Measurements from ENCODE around the gene TPK1. TPM values are rescaled to one million over a fixed set of nuclear protein-coding genes. Genes with fewer than 3 reads are reported as not detected.
"Not testable (repeated sequence)": the region's sequence is repeated elsewhere in the genome, so short reads cannot be mapped to it uniquely, and the experiment has no call there.

TPK1 gene
- total RNA-seq, 1 donor from 2014 or later: 2.9 TPM

DNA sequence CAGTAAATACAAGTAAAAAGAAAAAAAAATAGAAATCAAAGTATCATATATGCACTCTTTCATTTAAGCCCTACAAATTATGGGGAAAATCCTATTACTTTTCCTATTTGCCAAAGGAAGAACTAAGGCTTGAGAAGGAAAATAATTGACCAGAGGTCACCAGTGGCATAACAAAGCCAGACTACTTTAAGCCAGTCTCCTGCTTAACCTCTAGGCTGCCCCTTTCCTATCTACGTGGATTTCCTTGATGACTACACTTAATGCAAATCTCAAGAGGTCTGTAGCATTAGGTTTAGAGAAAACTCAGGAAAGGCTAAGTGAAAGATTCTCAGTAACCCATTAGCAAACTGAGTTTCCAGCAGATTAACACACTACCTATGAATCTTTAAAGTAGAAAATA is 49.8 kb downstream of the TPK1 start:
- intact Hi-C loops (cut with DNase I): no loop called here
- DNase-seq (no peak), ATAC-seq (ENCODE audit: poor library complexity) (no peak)

- intact Hi-C loops (cut with DNase I): no loop called here
- ATAC-seq (ENCODE audit: poor library complexity) (no peak), DNase-seq (no peak)
These were observed 50.3 kb downstream of the TPK1 start for GRCh38 chr7:144785521-144785920.

DNA sequence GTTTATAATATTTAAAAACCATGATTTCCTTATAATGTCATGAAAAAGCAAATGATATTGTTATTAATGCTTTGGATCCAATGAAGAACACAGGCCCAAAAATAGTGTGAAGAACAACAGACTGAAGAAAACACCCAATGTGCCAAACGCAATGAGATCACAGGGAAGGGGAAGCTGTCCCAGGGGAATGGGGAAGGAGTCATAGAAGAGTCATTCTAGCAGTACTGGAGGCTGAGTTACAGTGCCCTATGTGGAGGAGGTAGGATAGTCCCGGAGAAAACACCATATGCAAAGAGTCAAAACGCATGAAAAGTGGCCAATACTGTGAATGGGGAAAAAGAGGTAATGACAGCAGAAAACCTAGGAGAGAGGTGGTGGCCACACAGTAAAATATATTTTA is 50.9 kb downstream of the TPK1 start:
- intact Hi-C loops (cut with DNase I): no loop called here
- ATAC-seq (ENCODE audit: poor library complexity): peak; percentile 75
- DNase-seq: no peak

GRCh38 chr7:144784441-144784840 is 51.4 kb downstream of the TPK1 start:
- intact Hi-C loops (cut with DNase I): no loop called here
- DNase-seq (no peak), ATAC-seq (ENCODE audit: poor library complexity) (no peak)

DNA sequence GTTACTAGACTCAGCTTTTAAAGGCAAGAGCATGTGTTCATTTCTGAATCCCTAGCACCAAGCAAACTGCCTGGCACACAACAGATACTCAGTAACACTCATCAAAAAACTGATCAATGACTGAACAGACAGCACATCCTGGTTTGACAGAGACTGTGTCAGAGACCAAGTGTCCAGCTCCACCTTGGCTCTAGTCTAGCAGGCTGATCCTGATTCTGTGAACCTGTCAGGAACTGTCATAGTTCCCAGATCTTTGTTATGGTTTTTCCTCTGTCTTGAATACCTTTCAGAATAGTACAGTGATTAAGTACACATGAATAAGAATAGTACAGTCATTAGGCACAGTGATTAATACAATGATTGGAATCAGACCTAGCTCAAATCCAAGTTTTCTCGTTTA is 53.0 kb downstream of the TPK1 start:
- DNase-seq (no peak), ATAC-seq (ENCODE audit: poor library complexity) (no peak)
- intact Hi-C loops (cut with DNase I): no loop called here

- intact Hi-C loops (cut with DNase I): no loop called here
- DNase-seq (no peak), ATAC-seq (ENCODE audit: poor library complexity) (no peak)
These were observed 55.7 kb downstream of the TPK1 start for GRCh38 chr7:144780071-144780608.

DNA sequence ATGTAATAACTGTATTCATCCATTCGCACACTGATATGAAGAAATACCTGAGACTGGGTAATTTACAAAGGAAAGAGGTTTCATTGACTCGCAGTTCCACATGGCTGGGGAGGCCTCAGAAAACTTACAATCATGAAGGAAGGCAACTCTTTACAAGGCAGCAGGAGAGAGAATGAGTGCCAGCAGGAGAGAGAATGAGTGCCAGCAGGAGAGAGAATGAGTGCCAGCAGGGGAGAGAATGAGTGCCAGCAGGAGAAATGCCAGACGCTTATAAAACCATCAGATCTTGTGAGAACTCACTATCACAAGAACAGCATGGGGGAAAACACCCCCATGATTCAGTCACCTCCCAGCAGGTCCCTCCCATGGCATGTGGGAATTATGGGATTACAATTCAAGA is 58.0 kb downstream of the TPK1 start:
- intact Hi-C loops (cut with DNase I); ATAC-seq (ENCODE audit: poor library complexity): not testable (repeated sequence)

GRCh38 chr7:144777005-144777839 is 58.6 kb downstream of the TPK1 start:
- intact Hi-C loops (cut with DNase I): no loop called here
- DNase-seq (no peak), ATAC-seq (ENCODE audit: poor library complexity) (no peak)

More for the DNA sequence above, 58.0 kb downstream of the TPK1 start:
- DNase-seq: not testable (repeated sequence)

- no peak for DNase-seq
- no peak for ATAC-seq (ENCODE audit: poor library complexity)
- intact Hi-C loops (cut with DNase I): no loop called here
These were observed 59.4 kb downstream of the TPK1 start for GRCh38 chr7:144776447-144776846.

DNA sequence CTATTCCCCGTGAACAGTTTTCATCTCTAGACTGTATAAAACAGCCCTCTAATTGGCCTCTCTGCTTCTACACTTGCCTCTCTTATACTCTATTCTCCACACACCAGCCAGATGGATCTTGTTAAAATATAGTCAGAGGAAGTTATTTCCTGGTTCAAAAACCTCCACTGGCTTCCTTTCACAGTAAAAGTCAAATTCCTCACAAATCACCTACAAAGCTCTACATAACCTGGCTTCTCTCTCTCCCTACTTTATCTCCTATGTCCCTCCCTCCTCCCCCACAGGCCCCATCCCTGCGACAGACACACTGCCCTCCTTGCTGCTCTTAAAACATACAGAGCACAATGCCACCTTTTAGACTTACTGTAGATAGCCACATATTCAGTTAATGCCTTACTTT is 60.1 kb downstream of the TPK1 start:
- intact Hi-C loops (cut with DNase I): no loop called here
- ATAC-seq (ENCODE audit: poor library complexity) (no peak), DNase-seq (no peak)

DNA sequence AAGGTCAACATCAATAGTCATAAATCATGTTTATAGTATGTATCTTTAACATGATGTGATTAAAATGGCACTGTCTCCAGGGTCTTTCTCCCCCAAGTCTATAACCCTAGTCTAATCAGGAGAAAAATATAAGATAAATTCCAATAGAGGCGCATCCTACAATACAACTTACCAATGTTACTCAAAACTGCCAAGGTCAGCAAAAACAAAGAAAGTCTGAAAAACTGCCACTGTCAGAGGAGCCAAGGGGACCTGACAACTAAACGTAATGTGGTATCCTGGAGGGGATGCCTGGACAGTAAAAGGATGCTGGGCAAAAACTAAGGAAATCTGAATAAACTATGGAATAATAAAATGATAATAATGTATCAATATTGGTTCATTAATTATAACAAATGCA is 63.9 kb downstream of the TPK1 start:
- intact Hi-C loops (cut with DNase I): no loop called here
- no peak for ATAC-seq (ENCODE audit: poor library complexity)
- no peak for DNase-seq

GRCh38 chr7:144771174-144771573 is 64.7 kb downstream of the TPK1 start:
- ATAC-seq (ENCODE audit: poor library complexity) (no peak), DNase-seq (no peak)
- intact Hi-C loops (cut with DNase I): no loop called here

- ATAC-seq (ENCODE audit: poor library complexity) (no peak), DNase-seq (no peak)
- intact Hi-C loops (cut with DNase I): no loop called here
These were observed 66.5 kb downstream of the TPK1 start for GRCh38 chr7:144769352-144769751.

GRCh38 chr7:144768633-144769032 is 67.2 kb downstream of the TPK1 start:
- intact Hi-C loops (cut with DNase I): no loop called here
- ATAC-seq (ENCODE audit: poor library complexity) (no peak), DNase-seq (no peak)

- intact Hi-C loops (cut with DNase I): no loop called here
- no peak for ATAC-seq (ENCODE audit: poor library complexity)
- DNase-seq: no peak
These were observed 72.6 kb downstream of the TPK1 start for GRCh38 chr7:144763291-144763690.

DNA sequence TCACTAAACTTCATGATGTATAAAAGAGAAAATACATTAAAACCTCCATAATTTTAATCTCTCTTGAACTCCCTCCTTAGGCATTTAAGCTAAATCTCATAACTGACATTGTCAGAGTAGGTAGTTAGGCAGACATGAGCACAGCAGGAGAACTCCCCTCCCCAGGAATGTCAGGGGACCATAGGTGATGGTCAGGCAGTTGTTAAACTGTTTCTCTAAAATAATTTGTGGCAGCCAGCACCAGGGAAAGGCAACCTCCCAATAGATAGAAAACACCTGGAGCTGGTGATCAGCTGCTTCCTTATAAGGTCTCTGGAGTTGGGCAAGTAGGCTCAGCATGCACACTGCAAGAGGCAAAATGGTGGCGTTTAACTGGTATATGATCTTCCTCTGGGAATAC is 73.0 kb downstream of the TPK1 start:
- ATAC-seq (ENCODE audit: poor library complexity) (no peak), DNase-seq (no peak)
- intact Hi-C loops (cut with DNase I): no loop called here

- intact Hi-C loops (cut with DNase I): no loop called here
- peak; percentile 79 for ATAC-seq (ENCODE audit: poor library complexity)
- DNase-seq: peak; percentile 45
These were observed 74.4 kb downstream of the TPK1 start for GRCh38 chr7:144761493-144761892.

DNA sequence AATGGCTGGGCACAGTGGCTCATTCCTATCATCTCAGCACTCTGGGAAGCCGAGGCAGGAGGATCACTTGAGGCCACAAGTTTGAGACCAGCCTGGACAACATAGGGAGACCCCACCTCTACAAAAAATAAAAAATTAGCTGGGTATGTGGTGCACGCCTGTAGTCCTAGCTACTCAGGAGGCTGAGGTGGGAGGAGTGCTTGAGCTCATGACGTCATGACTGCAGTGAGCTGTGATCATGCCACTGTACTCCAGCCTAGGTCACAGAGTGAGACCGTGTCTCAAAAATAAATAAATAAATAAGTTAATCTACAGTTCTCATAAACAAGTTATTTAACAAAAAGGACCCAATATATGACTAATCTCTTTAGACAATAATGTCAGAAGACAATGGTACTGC is 76.2 kb downstream of the TPK1 start:
- ATAC-seq (ENCODE audit: poor library complexity): no peak
- no peak for DNase-seq
- intact Hi-C loops (cut with DNase I): no loop called here

DNA sequence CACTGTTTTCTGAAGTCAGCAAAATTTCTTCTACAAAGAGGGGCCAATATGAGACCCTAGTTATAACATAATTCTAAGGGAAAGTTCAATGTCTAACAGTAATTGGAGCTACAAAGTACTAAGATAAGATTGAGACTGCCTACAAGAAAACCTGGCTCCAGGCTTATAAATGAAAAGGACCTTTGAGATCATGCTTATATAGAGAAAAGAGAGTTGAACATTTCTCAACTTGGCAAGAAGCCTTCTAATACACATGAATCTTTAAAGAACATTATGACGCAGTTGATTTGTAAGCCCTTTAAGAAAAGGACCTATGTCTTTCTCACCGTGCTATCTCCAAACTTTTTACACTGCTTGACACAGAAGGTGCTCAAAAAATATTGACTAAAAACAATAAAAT is 87.9 kb downstream of the TPK1 start:
- intact Hi-C loops (cut with DNase I): no loop called here
- no peak for DNase-seq

DNA sequence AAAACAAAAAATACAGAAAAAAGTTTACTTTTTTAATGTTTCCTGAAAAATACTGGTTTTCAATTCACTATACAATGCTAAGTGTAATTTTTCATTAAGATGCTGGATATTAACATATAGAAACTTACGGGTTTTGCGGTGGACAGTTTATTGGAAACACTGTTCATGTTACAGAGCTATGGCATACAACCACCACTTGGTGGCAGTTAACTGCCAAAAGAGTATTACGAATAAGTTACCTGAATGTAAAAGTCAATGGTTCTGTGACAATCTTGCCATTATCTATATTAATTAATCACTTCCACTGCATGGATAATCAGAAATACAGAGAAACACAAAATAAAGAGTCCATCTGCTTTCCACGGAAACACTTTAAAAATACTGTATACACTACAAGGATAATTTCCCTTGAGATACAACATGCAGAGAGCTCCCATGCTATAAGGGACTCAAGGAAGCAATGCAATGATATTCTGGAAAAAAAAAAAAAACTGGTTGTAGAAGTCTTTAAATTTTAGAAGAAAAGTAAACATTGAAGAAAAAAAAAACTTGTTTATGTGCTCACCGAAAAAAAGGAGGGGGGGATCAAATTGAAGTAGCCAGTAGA is 97.0 kb downstream of the TPK1 start:
- intact Hi-C loops (cut with DNase I): no loop called here
- no peak for DNase-seq
- ATAC-seq (ENCODE audit: poor library complexity): peak; percentile 81

More for the DNA sequence above, 87.9 kb downstream of the TPK1 start:
- no peak for ATAC-seq (ENCODE audit: poor library complexity)

Data from Right ventricle myocardium superior (tissue), 1 donor.